Measurements from ENCODE around the gene GRIN1.

GRIN1 gene

GRCh38 chr9:137161558-137162486 is 22.9 kb downstream of the GRIN1 start:
- H3K4me2 ChIP-seq: no peak overlapping the region
- no peak overlapping the region for H2AFZ ChIP-seq (ENCODE audit: low read depth)
- H3K27ac ChIP-seq: no peak overlapping the region
- no peaks in the 10 kb centered on the region for H3K79me2 ChIP-seq (ENCODE audit: insufficient read depth, low read depth)
- peaks cover 38% of the 10 kb centered on the region for H3K27me3 ChIP-seq (ENCODE audit: insufficient read depth, low read depth)
- no peak overlapping the region for H3K4me3 ChIP-seq (IDR thresholded peaks at IDR 0.05; ENCODE audit: insufficient read depth, low read depth, low read length)
- TF ChIP-seq CTCF (conservative IDR thresholded peaks at IDR 0.05; ENCODE audit: low read depth, low read length): no peak
- no peak overlapping the region for H3K9ac ChIP-seq
- no peaks in the 10 kb centered on the region for H3K36me3 ChIP-seq (ENCODE audit: insufficient read depth)
- H3K4me1 ChIP-seq (ENCODE audit: low read depth, poor library complexity, severe bottlenecking): peaks cover 47% of the 10 kb centered on the region
- H4K20me1 ChIP-seq (ENCODE audit: insufficient read depth): no peaks in the 10 kb centered on the region

- Histone ChIP-seq H3K36me3 (ENCODE audit: insufficient read depth) (no peaks in the 10 kb centered on the region), H2AFZ (ENCODE audit: low read depth) (no peak overlapping the region), H3K27me3 (ENCODE audit: insufficient read depth, low read depth) (peaks cover 47% of the 10 kb centered on the region), H3K4me3 (IDR thresholded peaks at IDR 0.05; ENCODE audit: insufficient read depth, low read depth, low read length) (no peak overlapping the region), H3K4me2 (no peak overlapping the region), H3K27ac (no peak overlapping the region), H3K9ac (no peak overlapping the region), H3K79me2 (ENCODE audit: insufficient read depth, low read depth) (no peaks in the 10 kb centered on the region), H3K4me1 (ENCODE audit: low read depth, poor library complexity, severe bottlenecking) (peaks cover 45% of the 10 kb centered on the region), H4K20me1 (ENCODE audit: insufficient read depth) (no peaks in the 10 kb centered on the region)
- TF ChIP-seq CTCF (conservative IDR thresholded peaks at IDR 0.05; ENCODE audit: low read depth, low read length): no peak
Measured at GRCh38 chr9:137162505-137163364, 23.8 kb downstream of the GRIN1 start.

DNA sequence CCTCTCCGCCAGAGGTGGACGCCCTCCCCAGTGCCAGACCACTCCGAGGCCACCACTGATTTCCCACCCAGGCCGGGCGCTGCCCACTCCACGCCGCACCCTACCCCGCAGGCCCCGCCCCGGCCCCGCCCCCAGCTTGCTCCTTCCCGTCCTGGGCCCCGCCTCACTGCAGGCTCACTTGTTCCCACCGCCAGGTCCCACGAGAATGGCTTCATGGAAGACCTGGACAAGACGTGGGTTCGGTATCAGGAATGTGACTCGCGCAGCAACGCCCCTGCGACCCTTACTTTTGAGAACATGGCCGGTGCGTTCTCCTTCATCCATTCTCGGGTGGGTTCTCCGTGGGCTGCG is 24.4 kb downstream of the GRIN1 start:
- H3K36me3 ChIP-seq (ENCODE audit: insufficient read depth): no peaks in the 10 kb centered on the region
- TF ChIP-seq CTCF (conservative IDR thresholded peaks at IDR 0.05; ENCODE audit: low read depth, low read length): no peak
- H3K4me2 ChIP-seq: no peak overlapping the region
- H3K27ac ChIP-seq: no peak overlapping the region
- H3K79me2 ChIP-seq (ENCODE audit: insufficient read depth, low read depth): no peaks in the 10 kb centered on the region
- H3K4me1 ChIP-seq (ENCODE audit: low read depth, poor library complexity, severe bottlenecking): peaks cover 40% of the 10 kb centered on the region
- no peaks in the 10 kb centered on the region for H4K20me1 ChIP-seq (ENCODE audit: insufficient read depth)
- peaks cover 52% of the 10 kb centered on the region for H3K27me3 ChIP-seq (ENCODE audit: insufficient read depth, low read depth)
- H3K4me3 ChIP-seq (IDR thresholded peaks at IDR 0.05; ENCODE audit: insufficient read depth, low read depth, low read length): no peak overlapping the region
- H3K9ac ChIP-seq: no peak overlapping the region
- no peak overlapping the region for H2AFZ ChIP-seq (ENCODE audit: low read depth)

- Histone ChIP-seq H3K4me2 (no peak overlapping the region), H3K79me2 (ENCODE audit: insufficient read depth, low read depth) (no peaks in the 10 kb centered on the region), H3K27ac (no peak overlapping the region), H3K27me3 (ENCODE audit: insufficient read depth, low read depth) (peaks cover 55% of the 10 kb centered on the region), H3K36me3 (ENCODE audit: insufficient read depth) (no peaks in the 10 kb centered on the region), H2AFZ (ENCODE audit: low read depth) (no peak overlapping the region), H3K4me3 (IDR thresholded peaks at IDR 0.05; ENCODE audit: insufficient read depth, low read depth, low read length) (no peak overlapping the region), H4K20me1 (ENCODE audit: insufficient read depth) (no peaks in the 10 kb centered on the region), H3K4me1 (ENCODE audit: low read depth, poor library complexity, severe bottlenecking) (peaks cover 36% of the 10 kb centered on the region), H3K9ac (no peak overlapping the region)
- no peak for TF ChIP-seq CTCF (conservative IDR thresholded peaks at IDR 0.05; ENCODE audit: low read depth, low read length)
Measured at GRCh38 chr9:137163805-137164204, 24.9 kb downstream of the GRIN1 start.
